SK-N-SH treated with all-trans-retinoic acid at 6 μM for 48 hours (cell line): ENCODE results near the gene NARS2.

Experiments used
- ATAC-seq: fragments of 200-7000 bp; cut with Tn5 transposase; 3 replicates; pipeline ENCODE4 v1.9.1; 2020; ENCODE audit warnings: mild to moderate bottlenecking, moderate library complexity
- ARNTL ChIP-seq: fragments of 450-650 bp; formaldehyde crosslinking; IDR thresholded peaks from 2 replicates; pipeline ENCODE4 v1.5.0; 2020; ENCODE audit warnings: low read depth, mild to moderate bottlenecking, moderate library complexity, borderline replicate concordance
- CREB5 ChIP-seq: fragments of 250-450 bp; sonication (Bioruptor Pico); IDR thresholded peaks from 2 replicates; pipeline ENCODE4 v1.5.1; 2020; ENCODE audit warnings: low read depth, mild to moderate bottlenecking, moderate library complexity
- CSDC2 ChIP-seq: fragments of 250-450 bp; sonication (Bioruptor Pico); IDR thresholded peaks from 2 replicates; pipeline ENCODE4 v1.5.0; 2020; ENCODE audit warnings: mild to moderate bottlenecking, moderate library complexity
- CSRNP3 ChIP-seq: fragments of 250-450 bp; sonication (Bioruptor Pico); IDR thresholded peaks from 2 replicates; pipeline ENCODE4 v1.5.1; 2021; ENCODE audit warnings: mild to moderate bottlenecking, moderate library complexity
- ESRRG ChIP-seq: fragments of 250-450 bp; sonication (Bioruptor Pico); IDR thresholded peaks from 2 replicates; pipeline ENCODE4 v1.6.1; 2021; ENCODE audit warnings: mild to moderate bottlenecking
- GLIS3 ChIP-seq: fragments of 250-450 bp; sonication (Bioruptor Pico); IDR thresholded peaks from 2 replicates; pipeline ENCODE4 v1.5.0; 2020; ENCODE audit warnings: mild to moderate bottlenecking, moderate library complexity
- ISL1 ChIP-seq: fragments of 250-450 bp; sonication (Bioruptor Pico); IDR thresholded peaks from 2 replicates; pipeline ENCODE4 v2.1.2; 2022; ENCODE audit warnings: mild to moderate bottlenecking, moderate library complexity
- PATZ1 ChIP-seq: fragments of 250-450 bp; sonication (Bioruptor Pico); IDR thresholded peaks from 2 replicates; pipeline ENCODE4 v1.8.0; 2020; ENCODE audit warnings: mild to moderate bottlenecking, moderate library complexity, borderline replicate concordance
- POU6F1 ChIP-seq: fragments of 250-450 bp; sonication (Bioruptor Pico); IDR thresholded peaks from 2 replicates; pipeline ENCODE4 v1.8.0; 2021; ENCODE audit warnings: low read depth, mild to moderate bottlenecking, moderate library complexity, borderline replicate concordance
- PPARA ChIP-seq: fragments of 250-450 bp; sonication (Bioruptor Pico); IDR thresholded peaks from 2 replicates; pipeline ENCODE4 v1.5.0; 2020; ENCODE audit warnings: mild to moderate bottlenecking, borderline replicate concordance
- RARB ChIP-seq: fragments of 250-450 bp; sonication (Bioruptor Pico); IDR thresholded peaks from 2 replicates; pipeline ENCODE4 v1.8.0; 2021; ENCODE audit warnings: mild to moderate bottlenecking, moderate library complexity
- SNAI2 ChIP-seq: fragments of 250-450 bp; sonication (Bioruptor Pico); IDR thresholded peaks from 2 replicates; pipeline ENCODE4 v1.5.0; 2020; ENCODE audit warnings: mild to moderate bottlenecking, moderate library complexity
- TCF4 ChIP-seq: fragments of 250-450 bp; sonication (Bioruptor Pico); IDR thresholded peaks from 2 replicates; pipeline ENCODE4 v1.8.0; 2021; ENCODE audit warnings: mild to moderate bottlenecking, moderate library complexity, borderline replicate concordance
- TSHZ2 ChIP-seq: fragments of 250-450 bp; sonication (Bioruptor Pico); IDR thresholded peaks from 2 replicates; pipeline ENCODE4 v1.5.0; 2020; ENCODE audit warnings: mild to moderate bottlenecking, moderate library complexity
- ZC3H10 ChIP-seq: fragments of 250-450 bp; sonication (Bioruptor Pico); IDR thresholded peaks from 2 replicates; pipeline ENCODE4 v1.5.1; 2021; ENCODE audit warnings: mild to moderate bottlenecking, moderate library complexity
- ZFP3 ChIP-seq: fragments of 250-450 bp; sonication (Bioruptor Pico); IDR thresholded peaks from 2 replicates; pipeline ENCODE4 v1.5.0; 2020; ENCODE audit warnings: mild to moderate bottlenecking, moderate library complexity
- ZNF565 ChIP-seq: fragments of 450-650 bp; formaldehyde crosslinking; conservative IDR thresholded peaks from 2 replicates; pipeline ENCODE4 v1.5.0; 2020; ENCODE audit warnings: low read depth, mild to moderate bottlenecking, moderate library complexity
- ZNF70 ChIP-seq: fragments of 450-650 bp; formaldehyde crosslinking; IDR thresholded peaks from 2 replicates; pipeline ENCODE4 v1.5.0; 2020; ENCODE audit warnings: mild to moderate bottlenecking, moderate library complexity
- ZNF8 ChIP-seq: fragments of 450-650 bp; formaldehyde crosslinking; IDR thresholded peaks from 2 replicates; pipeline ENCODE4 v1.5.0; 2020; ENCODE audit warnings: mild to moderate bottlenecking, moderate library complexity

NARS2 gene

GRCh38 chr11:78541537-78541936 is 33.1 kb downstream of the NARS2 start (continued):
- TF ChIP-seq POU6F1 (CRISPR knock-in tag): no peak

- no peak for ATAC-seq
- TF ChIP-seq ESRRG (no peak), TSHZ2 (CRISPR knock-in tag) (no peak), ZNF70 (CRISPR knock-in tag) (no peak), GLIS3 (CRISPR knock-in tag) (no peak), CREB5 (CRISPR knock-in tag) (no peak)
These were observed 34.4 kb downstream of the NARS2 start for GRCh38 chr11:78540256-78540655.

- TF ChIP-seq TCF4 (CRISPR knock-in tag) (no peak), PPARA (CRISPR knock-in tag) (no peak), ZNF8 (CRISPR knock-in tag) (no peak), CSDC2 (CRISPR knock-in tag) (no peak), PATZ1 (CRISPR knock-in tag) (no peak), SNAI2 (CRISPR knock-in tag) (no peak), ZNF565 (no peak), CREB5 (CRISPR knock-in tag) (no peak), ARNTL (CRISPR knock-in tag) (no peak), ZC3H10 (CRISPR knock-in tag) (no peak), GLIS3 (CRISPR knock-in tag) (no peak), ISL1 (no peak), ZFP3 (CRISPR knock-in tag) (no peak), CSRNP3 (no peak), ESRRG (no peak), ZNF70 (CRISPR knock-in tag) (no peak), TSHZ2 (CRISPR knock-in tag) (no peak), RARB (CRISPR knock-in tag) (no peak), POU6F1 (CRISPR knock-in tag) (no peak)
- no peak for ATAC-seq
These were observed 35.2 kb downstream of the NARS2 start for GRCh38 chr11:78539506-78539905.
